NCI-H2196 (cell line): ENCODE data around the gene CD3G.
"Not testable (repeated sequence)": the region's sequence is repeated elsewhere in the genome, so short reads cannot be mapped to it uniquely, and the experiment has no call there.

ENCODE experiments used
- DNase-seq: peaks from one replicate; lab custom pipeline; 2025; ENCODE audit not compliant: unreplicated experiment; lab: John Stamatoyannopoulos, UW

Gene CD3G

GRCh38 chr11:118343981-118344515, at the start of gene CD3G:
CD3G (plus strand) TSS chr11:118344344; CDS start chr11:118344424, 80 bp downstream.
- no peak for DNase-seq

GRCh38 chr11:118295199-118295598, 48.9 kb upstream of the CD3G start:
- DNase-seq = no peak

GRCh38 chr11:118295815-118296454, 48.2 kb upstream of the CD3G start:
- DNase-seq = peak; percentile 31

- DNase-seq = no peak
Observed at GRCh38 chr11:118301600-118302195, 42.4 kb upstream of the CD3G start.

- no peak for DNase-seq
Observed at GRCh38 chr11:118304227-118304567, 39.9 kb upstream of the CD3G start.

- no peak for DNase-seq
Observed at GRCh38 chr11:118304568-118305248, 39.4 kb upstream of the CD3G start, which contains the start of gene CD3E. CD3E (plus strand) TSS chr11:118304730; CDS start chr11:118304953, 223 bp downstream.

- no peak for DNase-seq
Observed at GRCh38 chr11:118305726-118306125, 38.4 kb upstream of the CD3G start.

GRCh38 chr11:118306556-118306955, 37.6 kb upstream of the CD3G start:
- DNase-seq = no peak

- DNase-seq = not testable (repeated sequence)
Observed at GRCh38 chr11:118308995-118309528, 35.1 kb upstream of the CD3G start.

- DNase-seq = no peak
Observed at GRCh38 chr11:118310271-118310670, 33.9 kb upstream of the CD3G start.

- no peak for DNase-seq
Observed at GRCh38 chr11:118310781-118311485, 33.2 kb upstream of the CD3G start.

- no peak for DNase-seq
Observed at GRCh38 chr11:118311518-118311917, 32.6 kb upstream of the CD3G start.

GRCh38 chr11:118312328-118312727, 31.8 kb upstream of the CD3G start:
- DNase-seq = no peak

- DNase-seq = no peak
Observed at GRCh38 chr11:118313242-118313641, 30.9 kb upstream of the CD3G start.

- no peak for DNase-seq
Observed at GRCh38 chr11:118314988-118315411, 29.1 kb upstream of the CD3G start.

- DNase-seq = no peak
Observed at GRCh38 chr11:118318124-118318523, 26.0 kb upstream of the CD3G start.

- DNase-seq = no peak
Observed at GRCh38 chr11:118318581-118319336, 25.4 kb upstream of the CD3G start.

GRCh38 chr11:118319337-118319707, 24.8 kb upstream of the CD3G start:
- no peak for DNase-seq

- no peak for DNase-seq
Observed at GRCh38 chr11:118320515-118320914, 23.6 kb upstream of the CD3G start.

- DNase-seq = peak; percentile 11
Observed at GRCh38 chr11:118321386-118322082, 22.6 kb upstream of the CD3G start.
